ENCODE results near the gene DHRS4L2.
"Not testable (repeated sequence)": the region's sequence is repeated elsewhere in the genome, so short reads cannot be mapped to it uniquely, and the experiment has no call there.

DHRS4L2 gene

DNA sequence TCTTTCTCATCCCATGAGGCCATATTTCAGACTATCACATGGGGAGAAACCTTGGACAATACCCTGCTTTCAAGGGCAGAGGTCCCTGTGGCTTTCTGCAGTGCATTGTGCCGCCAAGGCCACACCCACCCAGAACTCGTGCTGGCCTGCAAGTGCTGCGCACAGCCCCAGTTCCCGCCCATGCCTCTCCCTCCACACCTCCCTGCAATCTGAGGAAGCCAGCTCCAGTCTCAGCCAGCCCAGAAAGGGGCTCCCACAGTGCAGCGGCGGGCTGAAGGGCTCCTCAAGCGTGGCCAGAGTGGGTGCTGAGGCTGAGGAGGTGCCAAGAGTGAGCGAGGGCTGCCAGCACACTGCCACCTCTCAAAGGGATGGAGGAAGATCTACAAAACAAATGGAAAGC, 15.6 kb upstream of the DHRS4L2 start:
- not testable (repeated sequence) for DNase-seq (ENCODE audit: low read depth)

DNA sequence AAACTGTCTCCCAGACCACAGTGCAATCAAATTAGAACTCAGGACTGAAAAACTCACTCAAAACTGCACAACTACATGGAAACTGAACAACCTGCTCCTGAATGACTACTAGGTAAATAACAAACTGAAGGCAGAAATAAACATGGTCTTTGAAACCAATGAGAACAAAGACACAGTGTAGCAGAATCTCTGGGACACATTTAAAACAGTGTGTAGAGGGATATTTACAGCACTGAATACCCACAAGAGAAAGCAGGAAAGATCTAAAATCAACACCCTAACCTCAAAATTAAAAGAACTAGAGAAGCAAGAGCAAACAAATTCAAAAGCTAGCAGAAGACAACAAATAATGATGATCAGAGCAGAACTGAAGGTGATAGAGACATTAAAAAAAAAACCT, 14.7 kb upstream of the DHRS4L2 start:
- not testable (repeated sequence) for DNase-seq (ENCODE audit: low read depth)

DNA sequence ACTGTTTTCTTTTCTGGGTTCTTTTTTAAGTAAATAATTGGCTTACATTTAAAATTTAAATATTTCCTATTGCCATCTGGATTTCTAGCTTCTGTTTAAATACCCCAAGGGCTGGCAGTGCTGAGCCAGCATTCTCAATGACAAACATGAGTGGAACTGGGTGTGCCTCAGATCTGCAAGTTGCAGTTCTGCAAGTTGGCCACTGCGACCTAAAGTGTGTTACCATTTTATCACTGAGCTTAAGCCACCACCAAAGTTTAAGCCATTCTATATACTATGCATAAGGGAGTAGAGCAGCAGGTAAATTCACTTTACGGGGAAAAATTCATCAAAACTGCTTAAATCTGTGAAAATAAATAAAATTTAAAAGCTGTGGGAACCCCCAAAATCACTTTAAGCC, 11.5 kb upstream of the DHRS4L2 start:
- DNase-seq (ENCODE audit: low read depth): not testable (repeated sequence)

GRCh38 chr14:23981951-23982813, 6.5 kb upstream of the DHRS4L2 start:
- DNase-seq (ENCODE audit: low read depth): not testable (repeated sequence)

DNA sequence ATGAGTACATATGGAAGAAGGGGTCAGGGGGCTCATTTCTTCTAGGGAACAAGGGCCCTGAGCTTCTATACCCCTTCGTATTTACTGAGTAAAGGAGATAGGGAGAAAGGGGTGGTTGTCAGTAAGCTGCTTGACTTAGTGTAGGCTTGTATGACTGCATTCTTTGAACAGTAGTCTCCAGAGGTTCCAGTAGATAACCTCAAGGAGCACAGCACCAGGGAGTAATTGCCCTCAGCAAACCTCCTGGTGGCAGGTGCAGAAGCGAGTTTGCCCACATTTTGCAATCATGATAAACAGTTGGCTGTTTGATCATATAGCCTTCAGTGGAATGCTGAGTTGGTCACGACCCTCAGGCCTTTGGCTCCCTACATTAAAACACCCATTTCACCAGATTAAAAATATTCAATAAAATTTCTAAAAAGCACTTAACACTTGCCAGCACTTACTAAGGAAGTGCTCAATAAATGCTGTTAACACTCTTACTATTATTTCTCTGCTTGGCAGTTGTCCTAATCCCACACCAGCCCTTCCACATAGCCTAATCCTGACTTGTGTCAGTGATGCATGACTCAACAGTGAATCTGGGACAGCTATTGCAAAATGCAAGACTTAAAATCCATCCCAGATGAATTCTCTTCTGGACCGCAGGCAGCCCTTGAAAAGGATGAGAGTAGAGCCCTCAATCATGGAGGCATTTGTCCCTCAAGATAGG, 3.7 kb upstream of the DHRS4L2 start:
- DNase-seq (ENCODE audit: low read depth): peak; percentile 96

- DNase-seq (ENCODE audit: low read depth): not testable (repeated sequence)
Observed at GRCh38 chr14:23988223-23988606, 514 bp upstream of the DHRS4L2 start.

DNA sequence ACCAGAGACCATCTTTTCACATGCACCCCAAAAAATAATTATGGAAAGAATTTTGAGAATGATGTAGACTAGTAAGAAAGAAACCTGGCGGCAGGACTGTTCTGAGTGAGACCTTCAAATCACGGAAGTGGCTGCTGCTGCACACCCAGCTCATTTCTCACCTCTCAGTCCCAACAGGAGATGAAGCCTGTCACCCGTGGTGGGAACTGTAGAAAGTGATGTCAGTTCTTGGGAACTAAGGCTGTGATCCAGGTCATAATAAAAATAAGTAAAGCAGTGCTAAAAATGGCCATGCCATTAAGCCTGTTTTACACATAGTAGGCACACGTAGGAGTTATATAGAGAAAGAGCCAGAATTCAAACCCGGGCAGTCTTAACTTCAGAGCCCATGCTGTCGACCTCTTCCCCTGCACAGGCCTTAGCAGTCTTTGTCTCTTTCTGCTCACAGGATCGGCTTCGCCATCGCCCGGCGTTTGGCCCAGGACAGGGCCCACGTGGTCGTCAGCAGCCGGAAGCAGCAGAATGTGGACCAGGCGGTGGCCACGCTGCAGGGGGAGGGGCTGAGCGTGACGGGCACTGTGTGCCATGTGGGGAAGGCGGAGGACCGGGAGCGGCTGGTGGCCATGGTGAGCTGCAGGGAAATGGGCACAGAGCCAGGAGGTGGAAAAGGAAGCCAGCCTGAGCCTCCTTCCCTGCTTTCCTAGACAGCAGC, 1.2 kb downstream of the DHRS4L2 start:
- not testable (repeated sequence) for DNase-seq (ENCODE audit: low read depth)

GRCh38 chr14:23990961-23991360, 2.2 kb downstream of the DHRS4L2 start:
- DNase-seq (ENCODE audit: low read depth): not testable (repeated sequence)

GRCh38 chr14:23993042-23993441, 4.3 kb downstream of the DHRS4L2 start:
- not testable (repeated sequence) for DNase-seq (ENCODE audit: low read depth)

- not testable (repeated sequence) for DNase-seq (ENCODE audit: low read depth)
Observed at GRCh38 chr14:23996009-23996408, 7.3 kb downstream of the DHRS4L2 start.

DNA sequence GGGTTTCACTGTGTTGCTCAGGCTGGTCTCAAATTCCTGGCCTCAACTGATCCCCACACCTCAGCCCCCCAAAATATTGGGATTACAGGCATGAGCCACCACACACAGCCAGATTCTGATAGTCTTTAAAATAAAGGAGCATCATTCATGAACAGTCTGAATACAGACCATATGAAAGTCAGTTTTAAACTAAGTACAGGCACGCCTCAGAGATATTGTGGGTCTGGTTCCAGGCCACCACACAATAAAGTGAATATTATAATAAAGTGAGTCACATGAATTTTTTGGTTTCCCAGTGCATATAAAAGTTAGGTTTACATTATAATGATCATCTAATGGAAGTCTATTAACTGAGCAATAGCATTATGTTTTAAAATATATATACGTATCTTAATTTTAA, 8.1 kb downstream of the DHRS4L2 start:
- DNase-seq (ENCODE audit: low read depth): not testable (repeated sequence)

GRCh38 chr14:23999640-24000039, 10.9 kb downstream of the DHRS4L2 start:
- not testable (repeated sequence) for DNase-seq (ENCODE audit: low read depth)

DNA sequence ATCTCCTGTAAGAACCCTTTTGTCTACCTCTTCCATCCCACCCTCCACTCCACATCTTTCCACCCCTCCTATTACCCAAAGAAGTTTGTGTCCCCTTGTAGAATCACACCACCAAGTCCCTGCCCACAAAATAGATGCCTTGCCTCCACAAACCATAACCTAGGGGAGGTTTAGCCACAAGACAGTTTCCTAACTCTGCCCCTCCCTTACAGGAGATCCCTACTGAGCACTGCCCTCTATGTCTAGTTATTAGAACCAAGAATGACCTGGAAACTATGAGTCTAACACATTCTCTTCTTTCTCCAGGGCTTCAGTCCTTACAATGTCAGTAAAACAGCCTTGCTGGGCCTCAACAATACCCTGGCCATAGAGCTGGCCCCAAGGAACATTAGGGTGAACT, 12.3 kb downstream of the DHRS4L2 start:
- DNase-seq (ENCODE audit: low read depth): not testable (repeated sequence)

GRCh38 chr14:24001679-24002078, 12.9 kb downstream of the DHRS4L2 start:
- DNase-seq (ENCODE audit: low read depth): not testable (repeated sequence)

DNA sequence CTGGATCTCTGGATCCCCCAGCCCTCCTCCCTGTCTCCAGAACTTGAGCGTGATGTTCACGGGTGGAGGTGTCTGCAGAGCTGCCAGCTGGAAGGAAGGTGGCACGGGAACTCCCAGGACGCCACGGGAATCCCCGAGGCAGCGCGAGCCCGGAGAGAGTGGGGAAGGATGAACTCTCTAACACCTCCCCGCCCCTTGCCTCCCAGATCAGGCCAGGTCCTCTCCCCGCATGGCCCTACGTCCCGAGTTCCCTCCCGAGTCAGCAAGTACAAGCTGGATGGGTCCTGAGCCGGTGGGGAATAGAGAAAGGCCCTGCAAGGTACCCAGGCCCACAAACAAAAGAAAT, 17.7 kb downstream of the DHRS4L2 start:
- not testable (repeated sequence) for DNase-seq (ENCODE audit: low read depth)

DNA sequence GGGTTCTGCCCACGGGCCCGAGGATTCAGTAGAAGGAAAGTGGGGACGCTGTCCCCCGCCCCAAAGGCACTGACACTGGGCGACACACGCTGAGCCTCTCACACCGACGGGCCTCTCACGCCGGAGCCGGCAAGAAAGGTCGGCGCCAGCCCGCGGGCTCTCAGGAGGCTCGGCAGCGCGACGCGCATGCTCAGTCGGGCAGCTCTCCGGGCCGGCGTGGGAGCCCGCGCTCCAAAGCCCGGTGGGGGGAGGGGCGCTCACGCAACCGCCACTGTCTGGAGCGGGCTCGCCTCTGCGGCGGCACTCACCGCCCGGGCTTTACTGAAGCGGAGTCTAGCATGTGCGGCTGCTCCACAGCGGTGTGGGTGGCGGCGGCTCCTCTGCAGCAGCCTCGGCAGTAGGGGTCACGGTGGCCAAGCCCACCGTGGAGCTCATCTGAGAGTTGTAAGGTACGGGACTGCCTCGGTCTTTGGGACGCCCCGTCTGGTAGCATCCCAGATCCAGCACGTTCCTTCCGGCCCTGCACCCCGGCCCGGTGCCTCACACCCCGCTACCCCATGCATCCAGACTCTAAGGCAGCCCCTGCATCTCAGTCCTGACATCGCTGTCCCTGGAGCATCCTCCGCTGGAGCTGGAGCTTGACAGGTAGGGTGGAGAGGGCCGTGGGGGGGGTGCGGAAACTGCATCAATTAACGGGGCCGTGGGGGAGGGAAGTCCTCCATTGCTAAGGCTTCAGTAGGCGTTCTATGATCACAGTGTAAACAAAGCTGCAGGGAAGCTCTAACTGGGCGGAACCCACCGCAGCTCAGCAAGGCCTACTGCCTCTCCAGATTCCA, 18.3 kb downstream of the DHRS4L2 start:
- DNase-seq (ENCODE audit: low read depth): not testable (repeated sequence)

- no peak for DNase-seq (ENCODE audit: low read depth)
Observed at GRCh38 chr14:24011051-24011450, 22.3 kb downstream of the DHRS4L2 start.

DNA sequence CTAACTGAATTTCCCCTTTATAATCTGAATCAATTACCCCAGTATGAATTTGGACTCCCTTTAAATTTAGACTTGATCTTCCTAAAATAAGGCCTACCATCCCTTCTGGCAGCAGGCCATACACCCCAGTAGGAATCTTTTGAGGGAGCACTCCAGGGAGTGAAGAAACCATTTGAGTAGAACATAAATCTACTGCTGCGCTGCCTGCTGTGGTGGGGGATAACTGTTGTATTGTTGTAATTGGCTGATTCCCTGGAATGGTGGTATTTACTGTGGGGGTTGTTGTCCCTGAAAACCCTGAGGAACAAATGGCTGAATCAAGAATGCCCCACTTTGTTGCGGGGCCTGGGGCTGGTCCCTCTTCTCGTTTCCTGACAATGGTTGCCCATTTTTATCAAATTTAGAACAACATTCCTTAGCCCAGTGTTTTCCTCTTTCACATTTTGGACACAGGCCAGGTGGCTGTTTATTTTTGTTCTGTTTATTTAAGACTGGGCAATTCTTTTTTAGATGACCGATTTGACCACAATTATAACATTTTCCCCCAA, 24.1 kb downstream of the DHRS4L2 start:
- DNase-seq (ENCODE audit: low read depth): not testable (repeated sequence)

- DNase-seq (ENCODE audit: low read depth): peak; percentile 56
Observed at GRCh38 chr14:24013654-24014514, 25.2 kb downstream of the DHRS4L2 start.

GRCh38 chr14:24015745-24016144, 27.0 kb downstream of the DHRS4L2 start:
- DNase-seq (ENCODE audit: low read depth): not testable (repeated sequence)

All from iris pigment epithelial cell (primary cell).